ENCODE measurements around the gene CNTNAP2. TPM values are rescaled to one million over a fixed set of nuclear protein-coding genes. Genes with fewer than 3 reads are reported as not detected.

CNTNAP2 gene
- total and polyA plus RNA-seq, 3 experiments from 2014 or later: not detected

- Mint-ChIP-seq H3K36me3 (no peaks in the 10 kb centered on the region), H3K27ac (no peak overlapping the region), H3K9me3 (peaks cover 3 to 17% (median 4%) of the 10 kb centered on the region in 5 donors), H3K4me3 (no peak overlapping the region), H3K4me1 (no peaks in the 10 kb centered on the region), H3K27me3 (no peaks in the 10 kb centered on the region)
- Histone ChIP-seq H3K36me3 (ENCODE audit: insufficient read depth, low read length) (no peaks in the 10 kb centered on the region), H3K9me3 (ENCODE audit: low read length) (no peaks in the 10 kb centered on the region), H3K27ac (ENCODE audit: low read depth, low read length) (no peak overlapping the region), H3K4me1 (ENCODE audit: insufficient read depth, low read length) (no peaks in the 10 kb centered on the region), H3K27me3 (ENCODE audit: insufficient read depth, low read length, poor library complexity, severe bottlenecking) (no peaks in the 10 kb centered on the region), H3K4me3 (ENCODE audit: low read length) (no peak overlapping the region)
- POLR2A ChIA-PET: no interaction called here
- no peak for DNase-seq
- CTCF ChIA-PET: no interaction called here
Observed at GRCh38 chr7:147810269-147810668, 1693.7 kb downstream of the CNTNAP2 start.

DNA sequence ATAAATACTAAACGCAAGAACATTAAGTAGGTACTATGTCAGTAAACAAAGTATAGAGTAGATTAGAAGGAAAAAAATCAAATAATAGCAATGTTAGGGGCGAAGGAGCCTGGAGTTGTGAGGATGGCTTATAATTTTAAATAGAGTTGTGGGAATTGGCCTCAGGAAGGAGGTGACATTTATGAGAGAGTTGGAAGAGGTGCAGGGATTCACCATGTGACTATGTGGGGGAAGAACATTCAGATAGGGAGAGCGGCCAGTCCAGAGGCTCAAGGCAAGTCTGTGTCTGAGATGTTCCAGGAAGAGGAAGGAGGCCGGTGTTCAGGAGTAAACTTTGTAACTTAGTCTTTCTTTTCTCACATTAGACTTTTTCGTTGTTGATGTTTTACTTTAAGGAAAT is 1695.3 kb downstream of the CNTNAP2 start:
- no peak overlapping the region for H3K27ac Mint-ChIP-seq
- no peaks in the 10 kb centered on the region for H3K27me3 Mint-ChIP-seq

DNA sequence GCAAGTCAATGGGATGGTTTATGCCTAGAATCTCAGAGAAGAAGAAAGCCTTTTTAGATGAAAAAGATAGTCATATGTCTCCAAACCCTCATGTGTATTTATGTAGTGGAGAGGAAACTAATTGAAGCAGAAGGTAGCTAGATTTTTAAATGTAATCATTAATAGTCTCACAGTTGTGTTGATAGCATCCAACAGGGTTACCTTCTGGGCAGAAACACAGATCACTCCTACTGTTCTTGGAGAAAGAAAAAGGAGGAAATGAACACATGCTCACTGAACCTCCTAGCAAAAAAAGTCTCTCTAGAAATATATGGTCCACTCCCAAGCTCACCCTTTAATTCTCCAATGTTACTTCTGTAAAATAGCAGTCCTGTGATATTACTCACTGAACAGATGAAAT is 1696.7 kb downstream of the CNTNAP2 start:
- Histone ChIP-seq H3K36me3 (ENCODE audit: insufficient read depth, low read length) (no peaks in the 10 kb centered on the region), H3K27me3 (ENCODE audit: insufficient read depth, low read length, poor library complexity, severe bottlenecking) (no peaks in the 10 kb centered on the region), H3K4me1 (ENCODE audit: insufficient read depth, low read length) (no peaks in the 10 kb centered on the region), H3K9me3 (ENCODE audit: low read length) (no peaks in the 10 kb centered on the region), H3K27ac (ENCODE audit: low read depth, low read length) (no peak overlapping the region), H3K4me3 (ENCODE audit: low read length) (no peak overlapping the region)
- ChIA-PET POLR2A (no interaction called here), CTCF (no interaction called here)
- Mint-ChIP-seq H3K27me3 (no peaks in the 10 kb centered on the region), H3K9me3 (peaks cover 0 to 6% (median 6%) of the 10 kb centered on the region in 5 donors), H3K4me3 (no peak overlapping the region), H3K27ac (no peak overlapping the region), H3K4me1 (no peaks in the 10 kb centered on the region), H3K36me3 (no peaks in the 10 kb centered on the region)
- no peak for DNase-seq

More for the DNA sequence above, 1695.3 kb downstream of the CNTNAP2 start:
- no peaks in the 10 kb centered on the region for H3K9me3 ChIP-seq (ENCODE audit: low read length)
- Mint-ChIP-seq H3K9me3 (peaks cover 0 to 10% (median 4%) of the 10 kb centered on the region in 5 donors), H3K4me3 (no peak overlapping the region), H3K4me1 (no peaks in the 10 kb centered on the region), H3K36me3 (no peaks in the 10 kb centered on the region)
- DNase-seq: no peak
- no peaks in the 10 kb centered on the region for H3K36me3 ChIP-seq (ENCODE audit: insufficient read depth, low read length)
- H3K4me1 ChIP-seq (ENCODE audit: insufficient read depth, low read length): no peaks in the 10 kb centered on the region
- ChIA-PET POLR2A (no interaction called here), CTCF (no interaction called here)
- H3K27ac ChIP-seq (ENCODE audit: low read depth, low read length): no peak overlapping the region
- H3K4me3 ChIP-seq (ENCODE audit: low read length): no peak overlapping the region
- no peaks in the 10 kb centered on the region for H3K27me3 ChIP-seq (ENCODE audit: insufficient read depth, low read length, poor library complexity, severe bottlenecking)

- H3K9me3 ChIP-seq (ENCODE audit: low read length): no peaks in the 10 kb centered on the region
- ChIA-PET POLR2A (no interaction called here), CTCF (no interaction called here)
- Mint-ChIP-seq H3K27ac (no peak overlapping the region), H3K4me3 (no peak overlapping the region), H3K36me3 (no peaks in the 10 kb centered on the region), H3K27me3 (no peaks in the 10 kb centered on the region), H3K9me3 (peaks cover 0 to 6% (median 4%) of the 10 kb centered on the region in 5 donors), H3K4me1 (no peaks in the 10 kb centered on the region)
- no peak overlapping the region for H3K4me3 ChIP-seq (ENCODE audit: low read length)
- no peak overlapping the region for H3K27ac ChIP-seq (ENCODE audit: low read depth, low read length)
- no peaks in the 10 kb centered on the region for H3K36me3 ChIP-seq (ENCODE audit: insufficient read depth, low read length)
- no peak for DNase-seq
- no peaks in the 10 kb centered on the region for H3K27me3 ChIP-seq (ENCODE audit: insufficient read depth, low read length, poor library complexity, severe bottlenecking)
- no peaks in the 10 kb centered on the region for H3K4me1 ChIP-seq (ENCODE audit: insufficient read depth, low read length)
Observed at GRCh38 chr7:147818317-147818716, 1701.7 kb downstream of the CNTNAP2 start.

DNA sequence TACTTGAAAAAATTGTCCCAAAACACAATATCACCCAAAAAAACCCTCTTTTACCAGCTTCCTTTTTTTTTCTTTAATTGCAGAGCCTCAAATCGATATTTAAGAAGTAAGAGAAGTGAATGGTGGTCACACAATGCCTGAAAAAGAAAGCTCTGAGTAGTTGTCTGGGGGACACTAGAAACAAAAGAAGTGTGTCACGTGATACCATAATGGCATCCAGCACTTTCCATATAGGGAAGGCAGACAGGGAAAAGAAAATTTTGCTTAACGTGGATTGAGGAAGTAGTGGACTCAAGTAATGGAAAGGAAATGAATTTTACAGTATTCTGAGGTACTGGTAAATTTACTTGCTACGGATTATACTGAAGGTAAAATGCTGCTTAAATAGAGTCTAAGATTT is 1708.1 kb downstream of the CNTNAP2 start:
- no peaks in the 10 kb centered on the region for H3K36me3 ChIP-seq (ENCODE audit: insufficient read depth, low read length)
- no peak for DNase-seq
- Mint-ChIP-seq H3K4me3 (no peak overlapping the region), H3K27me3 (no peaks in the 10 kb centered on the region), H3K9me3 (peaks cover 0 to 12% (median 7%) of the 10 kb centered on the region in 5 donors), H3K4me1 (no peaks in the 10 kb centered on the region), H3K27ac (no peak overlapping the region), H3K36me3 (no peaks in the 10 kb centered on the region)
- no peak overlapping the region for H3K4me3 ChIP-seq (ENCODE audit: low read length)
- no peak overlapping the region for H3K27ac ChIP-seq (ENCODE audit: low read depth, low read length)
- no peaks in the 10 kb centered on the region for H3K4me1 ChIP-seq (ENCODE audit: insufficient read depth, low read length)
- POLR2A ChIA-PET: no interaction called here
- no peaks in the 10 kb centered on the region for H3K27me3 ChIP-seq (ENCODE audit: insufficient read depth, low read length, poor library complexity, severe bottlenecking)
- CTCF ChIA-PET: no interaction called here
- no peaks in the 10 kb centered on the region for H3K9me3 ChIP-seq (ENCODE audit: low read length)

- Mint-ChIP-seq H3K27ac (no peak overlapping the region), H3K36me3 (no peaks in the 10 kb centered on the region), H3K9me3 (peaks cover 3 to 8% (median 4%) of the 10 kb centered on the region in 5 donors), H3K4me3 (no peak overlapping the region), H3K27me3 (no peaks in the 10 kb centered on the region), H3K4me1 (no peaks in the 10 kb centered on the region)
- H3K9me3 ChIP-seq (ENCODE audit: low read length): no peaks in the 10 kb centered on the region
- H3K4me3 ChIP-seq (ENCODE audit: low read length): no peak overlapping the region
- no peaks in the 10 kb centered on the region for H3K4me1 ChIP-seq (ENCODE audit: insufficient read depth, low read length)
- no peaks in the 10 kb centered on the region for H3K27me3 ChIP-seq (ENCODE audit: insufficient read depth, low read length, poor library complexity, severe bottlenecking)
- no peaks in the 10 kb centered on the region for H3K36me3 ChIP-seq (ENCODE audit: insufficient read depth, low read length)
- no peak overlapping the region for H3K27ac ChIP-seq (ENCODE audit: low read depth, low read length)
- no peak for DNase-seq
- ChIA-PET POLR2A (no interaction called here), CTCF (no interaction called here)
Observed at GRCh38 chr7:147829016-147829415, 1712.4 kb downstream of the CNTNAP2 start.

DNA sequence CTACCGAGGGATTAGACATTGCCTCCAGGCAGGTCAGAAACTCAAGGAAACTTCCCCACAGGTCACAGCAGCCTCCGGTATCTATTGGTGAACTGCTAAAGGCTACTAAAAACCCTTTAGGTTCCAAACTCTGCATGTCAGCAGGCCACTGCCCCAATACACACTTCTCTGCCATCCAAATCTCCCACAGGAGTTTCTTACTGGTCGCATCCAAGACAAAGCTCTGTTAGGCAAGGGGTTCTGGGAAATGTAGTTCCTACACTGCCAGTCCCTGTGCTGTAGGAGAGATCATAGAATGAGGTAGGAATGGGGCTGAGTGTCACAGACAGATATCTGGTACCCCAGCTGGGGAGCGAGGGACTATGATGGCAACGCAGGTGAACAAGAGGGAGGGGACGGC is 1717.0 kb downstream of the CNTNAP2 start:
- H3K27me3 ChIP-seq (ENCODE audit: insufficient read depth, low read length, poor library complexity, severe bottlenecking): no peaks in the 10 kb centered on the region
- no peaks in the 10 kb centered on the region for H3K9me3 ChIP-seq (ENCODE audit: low read length)
- H3K27ac ChIP-seq (ENCODE audit: low read depth, low read length): no peak overlapping the region
- Mint-ChIP-seq H3K4me3 (no peak overlapping the region), H3K4me1 (no peaks in the 10 kb centered on the region), H3K9me3 (peaks cover 3 to 13% (median 8%) of the 10 kb centered on the region in 5 donors), H3K36me3 (no peaks in the 10 kb centered on the region), H3K27ac (no peak overlapping the region), H3K27me3 (no peaks in the 10 kb centered on the region)
- no peak overlapping the region for H3K4me3 ChIP-seq (ENCODE audit: low read length)
- POLR2A ChIA-PET: no interaction called here
- H3K4me1 ChIP-seq (ENCODE audit: insufficient read depth, low read length): no peaks in the 10 kb centered on the region
- DNase-seq: no peak
- no peaks in the 10 kb centered on the region for H3K36me3 ChIP-seq (ENCODE audit: insufficient read depth, low read length)
- CTCF ChIA-PET: no interaction called here

GRCh38 chr7:147833970-147834369 is 1717.4 kb downstream of the CNTNAP2 start:
- DNase-seq: no peak
- peaks cover 3 to 11% (median 8%) of the 10 kb centered on the region in 5 donors for H3K9me3 Mint-ChIP-seq
- H3K36me3 Mint-ChIP-seq: no peaks in the 10 kb centered on the region
- no peaks in the 10 kb centered on the region for H3K4me1 Mint-ChIP-seq
- ChIA-PET CTCF (no interaction called here), POLR2A (no interaction called here)
- H3K27ac ChIP-seq (ENCODE audit: low read depth, low read length): no peak overlapping the region
- no peaks in the 10 kb centered on the region for H3K9me3 ChIP-seq (ENCODE audit: low read length)
- H3K27ac Mint-ChIP-seq: no peak overlapping the region
- H3K4me3 Mint-ChIP-seq: no peak overlapping the region
- H3K27me3 ChIP-seq (ENCODE audit: insufficient read depth, low read length, poor library complexity, severe bottlenecking): no peaks in the 10 kb centered on the region
- no peak overlapping the region for H3K4me3 ChIP-seq (ENCODE audit: low read length)
- no peaks in the 10 kb centered on the region for H3K36me3 ChIP-seq (ENCODE audit: insufficient read depth, low read length)
- H3K4me1 ChIP-seq (ENCODE audit: insufficient read depth, low read length): no peaks in the 10 kb centered on the region
- H3K27me3 Mint-ChIP-seq: no peaks in the 10 kb centered on the region

DNA sequence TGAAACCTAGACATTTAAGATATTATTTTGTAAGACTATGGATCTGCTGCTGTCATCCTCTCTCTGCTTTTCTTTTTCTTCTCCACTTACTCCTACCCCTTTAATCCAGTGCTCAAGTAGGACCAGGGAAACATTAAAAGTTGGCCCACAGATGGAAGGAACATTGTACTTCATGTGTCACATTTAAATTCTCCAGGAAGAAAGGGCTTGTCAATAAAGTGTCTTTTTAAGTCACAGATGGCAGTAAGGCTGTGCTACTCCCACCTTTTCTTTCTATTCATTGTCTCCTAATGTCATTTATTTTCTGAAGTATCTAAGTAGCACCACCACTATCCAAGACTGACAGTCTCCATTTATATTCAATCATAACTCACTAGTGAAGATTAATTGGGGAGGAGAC is 1736.2 kb downstream of the CNTNAP2 start:
- Mint-ChIP-seq H3K27ac (no peak overlapping the region), H3K9me3 (peaks cover 1 to 23% (median 5%) of the 10 kb centered on the region in 5 donors), H3K27me3 (peaks cover 0 to 2% of the 10 kb centered on the region in 2 donors), H3K4me1 (no peaks in the 10 kb centered on the region), H3K4me3 (no peak overlapping the region), H3K36me3 (no peaks in the 10 kb centered on the region)
- no peak overlapping the region for H3K27ac ChIP-seq (ENCODE audit: low read depth, low read length)
- H3K4me1 ChIP-seq (ENCODE audit: insufficient read depth, low read length): no peaks in the 10 kb centered on the region
- H3K9me3 ChIP-seq (ENCODE audit: low read length): no peaks in the 10 kb centered on the region
- CTCF ChIA-PET: no interaction called here
- POLR2A ChIA-PET: no interaction called here
- no peaks in the 10 kb centered on the region for H3K27me3 ChIP-seq (ENCODE audit: insufficient read depth, low read length, poor library complexity, severe bottlenecking)
- H3K4me3 ChIP-seq (ENCODE audit: low read length): no peak overlapping the region
- no peak for DNase-seq
- no peaks in the 10 kb centered on the region for H3K36me3 ChIP-seq (ENCODE audit: insufficient read depth, low read length)

All from CD8-positive, alpha-beta memory T cell (primary cell).